ENCODE measurements around the gene WASF2. TPM values are rescaled to one million over a fixed set of nuclear protein-coding genes. Genes with fewer than 3 reads are reported as not detected.

WASF2 gene
- total RNA-seq, 1 donor, result 33.0 TPM

DNA sequence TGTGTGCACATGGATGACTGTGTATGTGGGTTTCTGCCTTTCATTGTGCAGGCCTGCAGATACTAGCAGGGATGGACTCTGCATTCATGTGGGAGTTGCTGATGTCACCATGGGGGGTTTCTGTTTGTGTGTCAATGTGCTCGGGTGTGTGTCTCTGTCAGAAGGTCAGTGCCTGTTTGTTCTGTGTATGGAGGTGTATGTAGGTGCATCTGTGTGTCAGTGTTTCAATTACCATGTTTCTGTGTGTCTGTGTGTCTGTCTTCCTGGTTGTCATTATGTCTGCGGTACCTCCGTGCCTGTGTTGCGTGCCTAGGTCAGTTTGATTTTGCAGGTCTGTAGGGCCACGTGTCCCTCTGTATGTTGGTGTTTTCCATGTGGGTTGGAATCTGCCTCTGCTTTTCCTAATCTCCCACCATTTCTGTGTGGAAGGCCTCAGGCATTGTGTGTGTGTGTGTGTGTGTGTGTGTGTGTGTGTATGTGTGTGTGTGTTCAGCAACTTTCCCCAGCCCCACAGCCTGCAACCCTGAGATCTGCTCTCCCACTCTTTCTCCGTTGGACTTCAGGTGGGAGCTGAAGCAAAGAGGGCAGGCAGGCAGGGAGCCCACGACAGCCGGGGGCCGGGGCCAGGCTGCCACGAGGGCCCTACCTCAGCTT lies 36.7 kb upstream of the WASF2 start:
- TF ChIP-seq, protein P1, sequence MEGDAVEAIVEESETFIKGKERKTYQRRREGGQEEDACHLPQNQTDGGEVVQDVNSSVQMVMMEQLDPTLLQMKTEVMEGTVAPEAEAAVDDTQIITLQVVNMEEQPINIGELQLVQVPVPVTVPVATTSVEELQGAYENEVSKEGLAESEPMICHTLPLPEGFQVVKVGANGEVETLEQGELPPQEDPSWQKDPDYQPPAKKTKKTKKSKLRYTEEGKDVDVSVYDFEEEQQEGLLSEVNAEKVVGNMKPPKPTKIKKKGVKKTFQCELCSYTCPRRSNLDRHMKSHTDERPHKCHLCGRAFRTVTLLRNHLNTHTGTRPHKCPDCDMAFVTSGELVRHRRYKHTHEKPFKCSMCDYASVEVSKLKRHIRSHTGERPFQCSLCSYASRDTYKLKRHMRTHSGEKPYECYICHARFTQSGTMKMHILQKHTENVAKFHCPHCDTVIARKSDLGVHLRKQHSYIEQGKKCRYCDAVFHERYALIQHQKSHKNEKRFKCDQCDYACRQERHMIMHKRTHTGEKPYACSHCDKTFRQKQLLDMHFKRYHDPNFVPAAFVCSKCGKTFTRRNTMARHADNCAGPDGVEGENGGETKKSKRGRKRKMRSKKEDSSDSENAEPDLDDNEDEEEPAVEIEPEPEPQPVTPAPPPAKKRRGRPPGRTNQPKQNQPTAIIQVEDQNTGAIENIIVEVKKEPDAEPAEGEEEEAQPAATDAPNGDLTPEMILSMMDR (IDR thresholded peaks at IDR 0.05; ENCODE audit: insufficient read depth, low read length), result no peak
- H3K4me3 ChIP-seq (ENCODE audit: low read depth, low read length), result no peak overlapping the region
- no peak for DNase-seq (ENCODE audit: low read depth)

DNA sequence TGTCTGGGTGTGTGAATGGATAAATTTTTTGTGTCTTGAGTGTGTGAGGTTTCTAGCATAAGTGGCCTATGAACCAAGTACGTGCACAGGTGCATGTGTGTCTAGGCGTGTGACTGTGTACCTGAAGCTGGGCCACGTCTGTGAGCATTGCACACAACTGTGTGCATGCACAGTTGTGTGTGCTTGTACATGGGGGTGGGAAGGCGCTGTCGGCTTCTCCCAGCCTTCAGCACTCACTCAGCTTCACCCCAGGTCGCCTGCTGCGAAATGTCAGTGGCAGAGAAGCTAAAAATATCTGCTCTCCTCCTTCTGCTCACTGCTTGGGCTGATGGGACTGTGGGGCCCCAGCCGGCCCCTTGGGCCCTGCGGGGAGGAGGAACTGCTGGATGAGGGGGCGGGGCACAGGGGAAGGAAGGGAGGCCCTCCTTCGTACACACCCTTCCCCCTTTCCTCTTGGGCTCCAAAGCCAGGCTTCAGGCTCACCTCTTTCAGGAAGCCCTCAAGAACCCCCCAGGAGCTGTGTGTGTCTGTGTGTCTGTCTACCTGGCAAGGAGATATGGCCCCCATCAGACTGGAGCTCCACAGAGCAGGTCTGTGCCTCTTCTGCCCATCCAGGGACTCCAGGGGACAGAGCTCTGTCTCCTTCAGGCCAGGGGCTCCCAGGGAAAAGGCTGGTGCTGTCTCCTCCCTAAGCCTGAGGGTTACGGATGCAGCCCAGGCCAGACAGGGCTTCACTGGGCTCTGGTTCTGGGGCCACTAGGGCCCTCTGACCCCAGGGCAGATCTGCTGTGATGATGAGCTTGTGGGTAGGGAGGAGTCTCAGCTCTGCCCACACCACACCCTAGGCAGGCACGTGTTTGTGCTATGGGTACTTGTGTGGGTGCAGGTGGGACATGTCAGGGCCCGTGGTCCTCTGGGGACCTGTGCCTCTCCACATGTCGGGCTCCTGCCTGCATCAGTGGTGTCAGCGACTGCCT lies 35.6 kb upstream of the WASF2 start:
- peak; percentile 52 for DNase-seq (ENCODE audit: low read depth)
- no peak overlapping the region for H3K4me3 ChIP-seq (ENCODE audit: low read depth, low read length)
- TF ChIP-seq, protein P1 (IDR thresholded peaks at IDR 0.05; ENCODE audit: insufficient read depth, low read length), result no peak

DNA sequence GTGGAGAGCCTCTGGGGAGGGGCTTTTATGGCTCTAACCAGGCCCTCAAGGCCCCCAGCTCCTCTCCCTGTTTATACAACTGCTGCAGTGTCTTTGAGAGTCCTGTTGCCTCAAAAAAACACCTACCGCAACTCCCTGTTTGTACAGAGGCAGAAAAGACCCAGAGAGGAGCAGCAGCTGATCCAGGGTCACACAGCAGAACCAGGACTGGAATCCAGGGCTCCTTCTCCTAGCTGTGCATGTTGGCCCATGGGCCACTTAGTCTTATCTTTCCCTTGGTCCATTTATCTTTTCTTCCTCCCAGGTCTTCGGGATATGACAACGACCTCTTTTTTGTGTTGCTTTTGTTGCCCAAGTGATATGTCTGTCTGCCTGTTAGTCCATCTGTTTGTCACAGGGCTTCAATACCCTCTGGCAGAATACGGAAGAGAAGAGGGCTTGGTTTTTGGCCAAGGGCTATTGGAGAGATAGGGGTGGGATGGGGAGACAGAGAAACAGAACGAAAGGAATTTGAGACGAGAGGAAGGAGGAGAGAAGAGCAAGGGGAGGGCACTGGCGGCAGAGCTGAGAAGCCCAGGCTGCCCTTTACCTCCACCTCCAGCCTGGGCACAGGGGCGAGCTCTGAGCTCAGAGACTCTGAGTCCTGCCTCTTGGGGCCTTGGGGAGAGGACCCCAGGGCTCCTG lies 33.5 kb upstream of the WASF2 start:
- TF ChIP-seq, protein P1 (IDR thresholded peaks at IDR 0.05; ENCODE audit: insufficient read depth, low read length), result no peak
- H3K4me3 ChIP-seq (ENCODE audit: low read depth, low read length), result no peak overlapping the region
- DNase-seq (ENCODE audit: low read depth), result no peak

DNA sequence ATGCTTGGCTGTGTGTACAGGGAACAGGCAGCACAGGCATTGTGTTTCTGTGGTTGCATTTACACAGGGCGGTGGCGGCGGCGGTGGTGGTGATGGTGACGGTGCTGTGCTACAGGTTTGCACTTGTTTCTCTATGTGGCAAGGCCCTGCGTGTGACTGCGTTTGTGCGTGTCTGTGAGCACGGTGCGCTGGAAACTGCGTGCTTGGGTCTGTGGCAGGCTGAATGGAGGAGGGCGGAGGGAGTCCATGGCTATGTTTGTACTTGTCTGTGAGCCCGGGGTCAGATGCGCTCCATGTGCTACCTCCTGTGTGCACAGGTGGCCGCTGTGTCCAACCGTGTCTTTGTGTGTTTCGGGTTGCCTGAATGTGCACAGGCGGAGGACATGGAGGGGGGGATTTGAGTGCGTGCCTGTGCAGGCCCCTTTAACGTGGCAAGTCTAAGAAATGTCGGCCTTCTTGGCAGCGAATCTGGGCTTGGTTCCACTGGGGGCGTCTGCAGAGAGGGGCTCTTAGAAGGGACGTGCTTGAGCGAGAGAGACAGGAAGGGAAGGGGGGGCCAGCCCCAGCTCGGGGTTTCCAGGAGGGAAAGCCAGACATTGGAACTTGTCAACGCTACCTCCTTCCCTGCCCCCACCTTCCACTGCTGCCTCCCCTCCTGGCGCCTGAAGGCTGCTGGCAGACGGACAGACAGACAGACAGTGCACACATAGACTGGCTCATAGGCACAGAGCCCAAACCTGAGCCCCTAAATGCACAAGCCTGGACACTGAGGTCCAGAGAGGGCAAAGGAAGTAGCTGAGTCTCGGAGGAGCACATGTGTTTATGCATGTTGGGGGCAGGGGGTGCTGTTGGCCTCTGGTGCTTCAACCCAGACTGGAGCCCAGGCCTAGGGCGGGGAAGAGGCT lies 32.7 kb upstream of the WASF2 start:
- DNase-seq (ENCODE audit: low read depth), result peak; percentile 51
- peak overlapping the region; percentile 17 for H3K4me3 ChIP-seq (ENCODE audit: low read depth, low read length)

DNA sequence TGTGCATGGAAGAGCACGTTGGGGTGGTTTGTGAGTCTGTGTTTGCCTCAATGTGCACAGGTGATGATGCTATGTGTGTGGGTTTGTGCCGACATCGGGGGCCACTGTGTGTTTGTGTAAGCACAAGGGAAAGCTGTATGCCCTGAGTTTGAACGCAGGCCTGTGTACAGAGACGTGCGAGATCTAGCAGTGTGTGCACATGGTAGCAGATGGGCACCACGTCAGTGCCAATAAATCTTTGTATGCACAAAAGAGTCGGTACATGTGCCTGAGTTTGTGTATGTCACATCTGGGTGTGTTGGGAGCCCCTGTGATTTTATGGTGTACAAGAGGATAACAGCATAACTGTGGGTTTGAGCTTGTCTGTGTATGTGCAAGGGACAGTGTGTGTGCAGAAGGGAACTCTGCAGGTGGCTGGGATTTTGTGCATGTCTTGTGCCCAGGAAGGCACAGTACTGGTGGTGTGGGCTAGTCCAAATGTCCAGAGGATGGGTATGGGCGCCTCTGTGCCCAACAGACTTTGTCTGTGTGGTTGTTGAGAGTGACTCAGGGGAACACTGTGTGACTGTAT lies 32.0 kb upstream of the WASF2 start:
- no peak overlapping the region for H3K4me3 ChIP-seq (ENCODE audit: low read depth, low read length)
- TF ChIP-seq, protein P1 (IDR thresholded peaks at IDR 0.05; ENCODE audit: insufficient read depth, low read length), result no peak
- DNase-seq (ENCODE audit: low read depth), result no peak

More for the DNA sequence above, 32.7 kb upstream of the WASF2 start:
- TF ChIP-seq, protein P1 (IDR thresholded peaks at IDR 0.05; ENCODE audit: insufficient read depth, low read length), result peak; percentile 38
